Mucosa of rectum (tissue), 2 donors: ENCODE results near the gene TSPAN18.

Experiments used
- H3K27ac ChIP-seq, 2 donors: one replicate each; pipeline ENCODE4 v1.7.0; 2013; ENCODE audit warnings: inconsistent platforms in 2 of 2, low read depth in 2 of 2, low read length in 2 of 2
- H3K27me3 ChIP-seq, 2 donors: one replicate each; pipeline ENCODE4 v1.7.0; 2013; ENCODE audit warnings: low read length in 2 of 2; ENCODE audit not compliant: control insufficient read depth in 2 of 2, insufficient read depth in 2 of 2
- H3K36me3 ChIP-seq, 2 donors: one replicate each; pipeline ENCODE4 v1.7.0; 2013; ENCODE audit warnings: low read length in 2 of 2; ENCODE audit not compliant: control insufficient read depth in 2 of 2, insufficient read depth in 2 of 2
- H3K4me1 ChIP-seq, 2 donors: one replicate each; pipeline ENCODE4 v1.7.0; 2013; ENCODE audit warnings: low read length in 2 of 2, mild to moderate bottlenecking in 1 of 2; ENCODE audit not compliant: control insufficient read depth in 2 of 2, insufficient read depth in 2 of 2
- H3K4me3 ChIP-seq, 2 donors: one replicate each; pipeline ENCODE4 v1.7.0; 2013; ENCODE audit warnings: low read length in 2 of 2
- H3K9ac ChIP-seq, 2 donors: one replicate each; pipeline ENCODE4 v1.7.0; 2013; ENCODE audit warnings: low read length in 2 of 2, low read depth in 1 of 2, mild to moderate bottlenecking in 1 of 2
- H3K9me3 ChIP-seq, 2 donors: one replicate each; pipeline ENCODE4 v1.7.0; 2013; ENCODE audit warnings: low read length in 2 of 2; ENCODE audit not compliant: control insufficient read depth in 2 of 2
- donor health status: healthy.
- donor health status: Normal muscosa, but diverticular disease.

The TSPAN18 gene

DNA sequence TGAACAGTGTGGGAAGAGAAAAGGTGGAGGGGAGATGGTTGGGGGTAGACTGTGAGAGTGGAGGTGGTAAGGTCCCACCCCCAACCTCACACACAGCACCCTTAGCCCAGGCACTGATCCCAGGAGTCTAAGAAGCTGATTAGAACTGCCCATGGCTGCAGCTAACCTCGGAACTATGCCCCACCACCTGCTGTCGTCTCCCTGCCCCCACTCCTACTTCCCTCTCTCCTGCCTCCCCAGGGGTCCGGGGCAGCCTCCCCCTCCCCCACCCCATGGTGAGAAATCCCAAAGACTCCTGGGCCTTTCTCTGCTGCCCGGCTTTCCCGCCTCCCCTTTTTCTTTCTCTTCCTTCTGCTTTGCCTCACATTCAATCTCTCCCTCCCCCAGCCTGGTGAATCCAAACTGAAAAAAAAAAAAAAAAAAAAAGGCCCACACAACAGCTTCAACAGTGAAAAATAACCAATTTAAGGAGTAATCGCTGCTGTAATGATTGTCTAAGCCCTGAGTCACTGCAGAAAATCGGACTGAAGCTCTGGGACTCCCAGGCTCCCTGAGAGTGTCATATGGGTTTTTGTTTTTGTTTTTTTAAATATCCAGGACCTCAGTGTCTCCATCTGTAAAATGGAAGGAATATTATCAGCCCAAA lies 233.6 kb downstream of the TSPAN18 start:
- Histone ChIP-seq H3K4me3 (no peak overlapping the region), H3K36me3 (no peaks in the 10 kb centered on the region), H3K27me3 (no peaks in the 10 kb centered on the region), H3K4me1 (peaks cover 16 to 19% of the 10 kb centered on the region in 2 donors), H3K27ac (no peak overlapping the region), H3K9ac (no peak overlapping the region), H3K9me3 (no peaks in the 10 kb centered on the region)

- Histone ChIP-seq H3K36me3 (no peaks in the 10 kb centered on the region), H3K27ac (no peak overlapping the region), H3K4me3 (no peak overlapping the region), H3K4me1 (peaks cover 8% of the 10 kb centered on the region in 2 donors), H3K9ac (no peak overlapping the region), H3K9me3 (no peaks in the 10 kb centered on the region), H3K27me3 (no peaks in the 10 kb centered on the region)
These were observed 235.7 kb downstream of the TSPAN18 start for GRCh38 chr11:44962464-44962863.

DNA sequence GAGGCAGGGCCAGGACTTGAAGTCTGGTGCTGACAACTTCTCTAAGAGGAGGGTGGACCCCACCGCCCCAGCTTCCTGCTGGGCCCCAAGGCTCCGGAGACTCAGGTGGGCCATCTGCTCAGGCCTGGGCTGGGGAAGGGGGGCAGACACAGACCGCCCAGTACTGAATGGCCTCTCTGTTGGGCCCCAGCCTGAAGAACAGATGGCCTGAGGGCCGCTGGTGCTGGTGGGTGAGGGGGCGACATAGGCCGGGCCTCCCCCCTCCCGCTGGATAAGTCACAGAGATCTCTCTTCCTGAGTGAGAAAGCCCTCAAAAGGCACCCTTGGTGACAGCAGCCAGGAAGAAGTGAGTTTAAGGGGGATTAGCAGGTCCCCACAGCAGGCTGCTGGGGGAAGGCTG lies 236.4 kb downstream of the TSPAN18 start:
- Histone ChIP-seq H3K9ac (no peak overlapping the region), H3K4me3 (no peak overlapping the region), H3K27me3 (no peaks in the 10 kb centered on the region), H3K9me3 (no peaks in the 10 kb centered on the region), H3K36me3 (no peaks in the 10 kb centered on the region), H3K4me1 (peaks cover 8% of the 10 kb centered on the region in 2 donors), H3K27ac (no peak overlapping the region)

DNA sequence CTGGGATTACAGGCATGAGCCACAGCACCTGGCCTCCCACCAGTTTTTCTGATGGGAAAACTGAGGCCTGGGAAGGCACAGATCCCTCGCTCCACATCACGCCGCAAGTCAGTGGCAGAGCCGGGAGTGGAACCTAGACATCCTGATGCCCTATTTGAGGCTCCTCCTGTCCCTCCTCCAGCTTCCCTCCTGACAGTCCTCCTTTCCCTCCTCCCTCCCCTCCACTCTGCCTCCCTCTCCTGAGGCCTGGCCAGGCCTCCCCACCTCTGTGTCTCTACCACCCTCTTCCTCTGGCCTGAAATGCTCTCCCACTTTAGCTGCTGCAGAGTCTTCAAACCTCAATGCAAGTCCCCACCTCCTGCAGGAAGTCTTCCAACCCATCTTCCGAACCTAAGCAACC lies 237.2 kb downstream of the TSPAN18 start:
- Histone ChIP-seq H3K36me3 (no peaks in the 10 kb centered on the region), H3K4me1 (peaks cover 1 to 2% of the 10 kb centered on the region in 2 donors), H3K9me3 (no peaks in the 10 kb centered on the region), H3K4me3 (no peak overlapping the region), H3K27me3 (no peaks in the 10 kb centered on the region), H3K27ac (no peak overlapping the region), H3K9ac (no peak overlapping the region)

DNA sequence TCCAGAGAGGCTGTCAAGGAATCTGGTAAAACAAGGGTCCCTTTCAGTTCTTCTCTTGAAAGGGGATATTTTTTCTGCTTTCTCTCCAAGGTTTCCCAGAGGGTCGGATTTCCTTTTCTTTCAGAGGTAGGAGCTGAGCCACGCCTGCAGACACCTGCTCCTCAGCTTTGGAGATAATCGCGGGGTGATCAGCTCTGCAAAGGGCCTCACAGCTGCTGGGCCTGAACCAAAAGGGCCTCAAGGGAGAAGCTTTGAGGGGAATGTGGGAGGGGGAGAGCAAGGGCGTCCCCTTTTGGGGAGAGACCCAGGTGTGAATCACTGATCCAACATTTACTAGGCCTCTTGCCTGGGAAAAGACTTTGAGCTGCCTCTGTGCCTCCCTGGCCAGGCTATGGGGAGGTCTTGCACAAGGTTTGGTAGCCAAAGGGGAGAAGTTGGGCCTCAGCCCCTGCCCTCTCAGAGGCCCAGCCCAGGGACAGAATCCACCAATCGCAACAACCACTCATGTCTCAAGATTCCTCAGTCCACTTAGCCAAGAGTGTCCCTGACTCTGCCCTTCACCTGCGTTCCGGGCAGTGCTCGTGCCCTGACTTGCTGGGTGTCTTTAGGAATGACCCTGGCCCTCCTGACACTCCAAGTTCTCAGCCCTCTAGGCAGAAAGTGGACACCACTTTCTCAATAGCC lies 237.9 kb downstream of the TSPAN18 start:
- Histone ChIP-seq H3K4me3 (no peak overlapping the region), H3K27ac (no peak overlapping the region), H3K27me3 (no peaks in the 10 kb centered on the region), H3K36me3 (no peaks in the 10 kb centered on the region), H3K9me3 (no peaks in the 10 kb centered on the region), H3K4me1 (peaks cover 2 to 3% of the 10 kb centered on the region in 2 donors), H3K9ac (no peak overlapping the region)

GRCh38 chr11:44966694-44967093 lies 239.9 kb downstream of the TSPAN18 start:
- Histone ChIP-seq H3K27ac (no peak overlapping the region), H3K36me3 (no peaks in the 10 kb centered on the region), H3K9ac (no peak overlapping the region), H3K4me3 (no peak overlapping the region), H3K9me3 (no peaks in the 10 kb centered on the region), H3K27me3 (no peaks in the 10 kb centered on the region), H3K4me1 (peaks cover 4 to 10% of the 10 kb centered on the region in 2 donors)

DNA sequence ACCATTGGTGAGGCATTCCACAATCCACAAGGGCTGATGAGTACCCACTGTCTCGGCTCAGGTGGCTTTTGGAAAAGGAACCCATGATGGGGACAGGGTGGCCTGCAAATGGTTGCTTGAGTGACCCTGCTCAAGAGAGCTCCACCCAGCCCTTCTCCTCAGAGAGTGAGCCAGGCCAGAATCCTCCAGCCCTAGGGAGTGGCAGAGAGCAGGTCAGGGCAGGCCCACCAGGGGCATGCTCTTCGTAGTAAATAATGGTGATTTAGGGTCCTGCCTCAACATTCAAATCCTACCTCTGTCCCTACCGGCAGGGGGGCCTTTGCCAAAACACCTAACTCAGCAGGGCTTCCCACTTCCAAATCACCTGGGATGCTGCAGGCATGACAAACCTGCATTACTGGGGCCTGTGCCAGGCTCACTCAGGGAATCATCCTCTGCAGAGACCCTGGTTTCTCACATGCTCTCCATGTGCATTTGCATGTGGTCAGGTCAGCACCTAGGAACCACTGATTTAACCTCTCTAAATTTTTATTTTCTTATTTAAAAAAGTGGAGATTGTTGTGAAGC lies 241.3 kb downstream of the TSPAN18 start:
- Histone ChIP-seq H3K27me3 (no peaks in the 10 kb centered on the region), H3K4me1 (peaks cover 4 to 10% of the 10 kb centered on the region in 2 donors), H3K9me3 (no peaks in the 10 kb centered on the region), H3K36me3 (no peaks in the 10 kb centered on the region), H3K27ac (no peak overlapping the region), H3K4me3 (no peak overlapping the region), H3K9ac (no peak overlapping the region)

GRCh38 chr11:44968510-44968909 lies 241.7 kb downstream of the TSPAN18 start:
- no peaks in the 10 kb centered on the region for H3K27me3 ChIP-seq
- no peak overlapping the region for H3K4me3 ChIP-seq
- H3K9me3 ChIP-seq: no peaks in the 10 kb centered on the region
- H3K9ac ChIP-seq: no peak overlapping the region
- no peaks in the 10 kb centered on the region for H3K36me3 ChIP-seq
- no peak overlapping the region for H3K27ac ChIP-seq
- H3K4me1 ChIP-seq: peaks cover 4 to 10% of the 10 kb centered on the region in 2 donors

DNA sequence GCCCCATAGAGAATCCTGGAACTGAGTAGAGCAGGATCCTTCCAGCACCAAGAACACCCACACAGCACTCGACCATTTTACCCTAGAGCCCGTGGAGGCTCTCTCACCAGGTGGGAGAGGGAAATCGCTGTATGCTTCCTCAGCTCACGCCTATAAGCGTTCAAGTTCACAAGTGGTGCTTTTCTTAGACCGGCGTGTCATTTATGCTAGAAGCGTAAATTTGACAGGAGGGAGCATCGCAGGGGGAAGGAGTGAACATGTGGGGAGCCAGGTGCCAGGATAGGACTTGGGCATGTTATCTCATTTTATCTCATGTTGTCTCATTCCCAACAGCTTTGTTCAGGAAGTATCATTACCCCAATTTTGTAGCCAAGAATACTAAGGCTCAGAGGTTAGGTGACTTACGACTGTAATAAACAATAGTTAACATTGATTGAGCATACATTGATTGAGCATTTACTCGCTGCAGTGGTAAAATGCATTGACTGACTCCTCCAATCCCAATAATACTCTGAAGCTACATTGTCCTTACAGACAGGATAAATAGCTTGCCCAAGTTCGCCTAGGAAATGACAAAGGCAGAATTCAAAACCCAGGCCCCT lies 243.0 kb downstream of the TSPAN18 start:
- no peaks in the 10 kb centered on the region for H3K36me3 ChIP-seq
- H3K4me3 ChIP-seq: no peak overlapping the region
- H3K4me1 ChIP-seq: peaks cover 4 to 10% of the 10 kb centered on the region in 2 donors
- no peak overlapping the region for H3K27ac ChIP-seq
- H3K9me3 ChIP-seq: no peaks in the 10 kb centered on the region
- H3K27me3 ChIP-seq: no peaks in the 10 kb centered on the region
- no peak overlapping the region for H3K9ac ChIP-seq

- Histone ChIP-seq H3K9ac (no peak overlapping the region), H3K27me3 (no peaks in the 10 kb centered on the region), H3K4me1 (peaks cover 4 to 10% of the 10 kb centered on the region in 2 donors), H3K27ac (no peak overlapping the region), H3K9me3 (no peaks in the 10 kb centered on the region), H3K36me3 (no peaks in the 10 kb centered on the region), H3K4me3 (no peak overlapping the region)
These were observed 243.5 kb downstream of the TSPAN18 start for GRCh38 chr11:44970293-44970692.
